NOMO-1 treated with dmso at 0.1 percent for 144 hours (cell line): ENCODE results near the gene ZNF598.
"Not testable (repeated sequence)": the region's sequence is repeated elsewhere in the genome, so short reads cannot be mapped to it uniquely, and the experiment has no call there.

ENCODE experiments used
- DNase-seq: peaks from one replicate; lab custom pipeline; 2025; ENCODE audit not compliant: unreplicated experiment; lab: John Stamatoyannopoulos, UW

ZNF598 gene

GRCh38 chr16:2028620-2029220 is 19.1 kb upstream of the ZNF598 start:
- no peak for DNase-seq

GRCh38 chr16:2028146-2028545 is 18.5 kb upstream of the ZNF598 start:
- DNase-seq: no peak

- no peak for DNase-seq
Measured at GRCh38 chr16:2027024-2028010, 17.7 kb upstream of the ZNF598 start.

GRCh38 chr16:2026461-2027023 is 16.9 kb upstream of the ZNF598 start, which contains the start of gene NHERF2:
Gene NHERF2, plus strand, starts transcription at chr16:2026902. Its CDS starts 104 bp downstream, at chr16:2027006.
- DNase-seq: no peak

- no peak for DNase-seq
Measured at GRCh38 chr16:2025878-2026460, 16.3 kb upstream of the ZNF598 start.

- no peak for DNase-seq
Measured at GRCh38 chr16:2025251-2025650, 15.6 kb upstream of the ZNF598 start.

- DNase-seq: no peak
Measured at GRCh38 chr16:2024032-2024420, 14.4 kb upstream of the ZNF598 start.

GRCh38 chr16:2023092-2024031 is 13.7 kb upstream of the ZNF598 start:
- DNase-seq: peak; percentile 68

- no peak for DNase-seq
Measured at GRCh38 chr16:2022723-2023091, 13.1 kb upstream of the ZNF598 start.

- no peak for DNase-seq
Measured at GRCh38 chr16:2019921-2020831, 10.6 kb upstream of the ZNF598 start.

GRCh38 chr16:2019518-2019920 is 9.9 kb upstream of the ZNF598 start, which contains the start of gene NPW:
Gene NPW, plus strand, starts transcription at chr16:2019785.
- DNase-seq: no peak

GRCh38 chr16:2016407-2016922 is 6.8 kb upstream of the ZNF598 start:
- DNase-seq: no peak

- no peak for DNase-seq
Measured at GRCh38 chr16:2015947-2016208, 6.3 kb upstream of the ZNF598 start.

GRCh38 chr16:2015117-2015946 is 5.7 kb upstream of the ZNF598 start:
- peak; percentile 89 for DNase-seq

- DNase-seq: no peak
Measured at GRCh38 chr16:2013527-2013926, 3.9 kb upstream of the ZNF598 start.

- not testable (repeated sequence) for DNase-seq
Measured at GRCh38 chr16:2011726-2012125, 2.1 kb upstream of the ZNF598 start.

- no peak for DNase-seq
Measured at GRCh38 chr16:2009164-2009711, 383 bp downstream of the ZNF598 start.

- DNase-seq: no peak
Measured at GRCh38 chr16:2008631-2009163, 924 bp downstream of the ZNF598 start.
